Camera-type eye (tissue), 1 donor: Measurements from ENCODE around the gene SYT2. TPM values are rescaled to one million over a fixed set of nuclear protein-coding genes. Genes with fewer than 3 reads are reported as not detected.

Source experiments
- total RNA-seq: library from RNA; depleted of rRNA; stranded (reverse); fragments of >200 nt; gene quantifications from one replicate; pipeline ENCODE4 v1.2.3, GENCODE V29; 2014

The SYT2 gene
- 3.6 TPM for total RNA-seq

GRCh38 chr1:202710070-202711045 lies at the start of gene SYT2:
Gene SYT2, minus strand, starts transcription at chr1:202710454. Its CDS starts 104,682 bp downstream, at chr1:202605772.

Other genes starting within 250 kb of the SYT2 start
- 369 TPM for gene KDM5B, start 98.0 kb upstream of the SYT2 start, total RNA-seq
- gene PCAT6, start 100.5 kb upstream of the SYT2 start, total RNA-seq = not detected
- gene RABIF, start 178.7 kb upstream of the SYT2 start, total RNA-seq = 5.1 TPM
- 30.7 TPM for gene KLHL12, start 216.8 kb upstream of the SYT2 start, total RNA-seq
- gene ADIPOR1, start 247.9 kb upstream of the SYT2 start, total RNA-seq = 72.9 TPM